DND-41 (cell line): ENCODE results near the gene CMSS1.

Experiments used
- EZH2 ChIP-seq: IDR thresholded peaks from 3 replicates; pipeline ENCODE4 v1.6.1; 2012; ENCODE audit warnings: borderline replicate concordance, low read depth, mild to moderate bottlenecking, moderate library complexity, low read length, inconsistent platforms; ENCODE audit not compliant: severe bottlenecking
- TF ChIP-seq, protein P1 (sequence below): IDR thresholded peaks from 2 replicates; pipeline ENCODE4 v1.5.1; 2012; ENCODE audit warnings: borderline replicate concordance, low read length, moderate library complexity, mild to moderate bottlenecking; ENCODE audit not compliant: poor library complexity, severe bottlenecking; ENCODE audit errors: extremely low read depth

DNA sequence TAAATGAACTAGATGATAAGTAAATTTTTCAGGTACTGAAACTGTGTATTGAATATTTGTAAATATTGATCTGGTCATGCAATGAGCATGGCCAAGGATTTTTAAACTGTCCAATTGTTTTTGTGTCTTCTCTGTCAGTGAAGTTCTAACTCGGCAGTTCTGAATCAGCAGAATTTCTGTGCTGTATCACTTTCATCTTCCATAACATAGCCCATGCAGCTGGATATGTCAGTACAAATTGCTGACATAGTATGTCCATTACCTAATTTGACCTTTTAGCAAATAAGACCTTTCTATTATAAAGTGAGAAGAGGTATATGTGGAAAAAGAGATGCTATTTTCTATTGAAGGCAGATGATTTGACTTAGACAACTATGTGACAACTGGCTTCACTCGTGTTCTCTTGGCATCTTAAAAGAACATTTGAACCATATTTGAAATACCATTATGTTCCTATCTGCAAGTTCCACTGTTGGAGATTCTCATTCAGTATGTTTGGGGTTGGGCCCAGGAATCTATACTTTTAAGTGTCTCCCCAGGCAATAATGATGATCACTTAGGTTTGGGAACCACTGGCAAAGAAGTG is 90.4 kb downstream of the CMSS1 start:
- TF ChIP-seq, protein P1, sequence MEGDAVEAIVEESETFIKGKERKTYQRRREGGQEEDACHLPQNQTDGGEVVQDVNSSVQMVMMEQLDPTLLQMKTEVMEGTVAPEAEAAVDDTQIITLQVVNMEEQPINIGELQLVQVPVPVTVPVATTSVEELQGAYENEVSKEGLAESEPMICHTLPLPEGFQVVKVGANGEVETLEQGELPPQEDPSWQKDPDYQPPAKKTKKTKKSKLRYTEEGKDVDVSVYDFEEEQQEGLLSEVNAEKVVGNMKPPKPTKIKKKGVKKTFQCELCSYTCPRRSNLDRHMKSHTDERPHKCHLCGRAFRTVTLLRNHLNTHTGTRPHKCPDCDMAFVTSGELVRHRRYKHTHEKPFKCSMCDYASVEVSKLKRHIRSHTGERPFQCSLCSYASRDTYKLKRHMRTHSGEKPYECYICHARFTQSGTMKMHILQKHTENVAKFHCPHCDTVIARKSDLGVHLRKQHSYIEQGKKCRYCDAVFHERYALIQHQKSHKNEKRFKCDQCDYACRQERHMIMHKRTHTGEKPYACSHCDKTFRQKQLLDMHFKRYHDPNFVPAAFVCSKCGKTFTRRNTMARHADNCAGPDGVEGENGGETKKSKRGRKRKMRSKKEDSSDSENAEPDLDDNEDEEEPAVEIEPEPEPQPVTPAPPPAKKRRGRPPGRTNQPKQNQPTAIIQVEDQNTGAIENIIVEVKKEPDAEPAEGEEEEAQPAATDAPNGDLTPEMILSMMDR: no peak
- no peak for TF ChIP-seq EZH2
